ENCODE results near the gene NFKBIB.

The NFKBIB gene

GRCh38 chr19:38905620-38906019, 5.9 kb downstream of the NFKBIB start:
- no peak for DNase-seq

- no peak for DNase-seq
Observed at GRCh38 chr19:38907227-38907626, 7.5 kb downstream of the NFKBIB start.

- DNase-seq: no peak
Observed at GRCh38 chr19:38907670-38908069, 7.9 kb downstream of the NFKBIB start.

- DNase-seq: no peak
Observed at GRCh38 chr19:38908911-38909310, 9.1 kb downstream of the NFKBIB start.

- no peak for DNase-seq
Observed at GRCh38 chr19:38910488-38910887, 10.7 kb downstream of the NFKBIB start.

GRCh38 chr19:38911388-38912001, 11.7 kb downstream of the NFKBIB start:
- DNase-seq: no peak

- no peak for DNase-seq
Observed at GRCh38 chr19:38912600-38913514, 13.1 kb downstream of the NFKBIB start.

GRCh38 chr19:38913958-38914357, 14.2 kb downstream of the NFKBIB start:
- no peak for DNase-seq

GRCh38 chr19:38915329-38916321, 15.9 kb downstream of the NFKBIB start:
- no peak for DNase-seq

- DNase-seq: no peak
Observed at GRCh38 chr19:38917516-38917915, 17.7 kb downstream of the NFKBIB start.

- DNase-seq: no peak
Observed at GRCh38 chr19:38917921-38918491, 18.2 kb downstream of the NFKBIB start.

- DNase-seq: no peak
Observed at GRCh38 chr19:38918526-38918925, 18.8 kb downstream of the NFKBIB start.

- DNase-seq: no peak
Observed at GRCh38 chr19:38919837-38920601, 20.2 kb downstream of the NFKBIB start.

GRCh38 chr19:38920602-38921419, 21.0 kb downstream of the NFKBIB start:
- no peak for DNase-seq

GRCh38 chr19:38921420-38922274, 21.9 kb downstream of the NFKBIB start:
- DNase-seq: no peak

- no peak for DNase-seq
Observed at GRCh38 chr19:38922482-38922881, 22.7 kb downstream of the NFKBIB start.

GRCh38 chr19:38924388-38924787, 24.6 kb downstream of the NFKBIB start:
- no peak for DNase-seq

GRCh38 chr19:38928391-38929001, 28.7 kb downstream of the NFKBIB start:
- no peak for DNase-seq

Measured in AML-193 (cell line).